GM19025 (cell line): Measurements from ENCODE around the gene ZNF248.
"Not testable (repeated sequence)": the region's sequence is repeated elsewhere in the genome, so short reads cannot be mapped to it uniquely, and the experiment has no call there.

Source experiments
- ATAC-seq: cut with Tn5 transposase; IDR thresholded peaks from one replicate; pipeline ENCODE4 v1.9.1; 2021; ENCODE audit warnings: mild to moderate bottlenecking, low read depth, moderate library complexity; ENCODE audit not compliant: unreplicated experiment

Gene ZNF248

DNA sequence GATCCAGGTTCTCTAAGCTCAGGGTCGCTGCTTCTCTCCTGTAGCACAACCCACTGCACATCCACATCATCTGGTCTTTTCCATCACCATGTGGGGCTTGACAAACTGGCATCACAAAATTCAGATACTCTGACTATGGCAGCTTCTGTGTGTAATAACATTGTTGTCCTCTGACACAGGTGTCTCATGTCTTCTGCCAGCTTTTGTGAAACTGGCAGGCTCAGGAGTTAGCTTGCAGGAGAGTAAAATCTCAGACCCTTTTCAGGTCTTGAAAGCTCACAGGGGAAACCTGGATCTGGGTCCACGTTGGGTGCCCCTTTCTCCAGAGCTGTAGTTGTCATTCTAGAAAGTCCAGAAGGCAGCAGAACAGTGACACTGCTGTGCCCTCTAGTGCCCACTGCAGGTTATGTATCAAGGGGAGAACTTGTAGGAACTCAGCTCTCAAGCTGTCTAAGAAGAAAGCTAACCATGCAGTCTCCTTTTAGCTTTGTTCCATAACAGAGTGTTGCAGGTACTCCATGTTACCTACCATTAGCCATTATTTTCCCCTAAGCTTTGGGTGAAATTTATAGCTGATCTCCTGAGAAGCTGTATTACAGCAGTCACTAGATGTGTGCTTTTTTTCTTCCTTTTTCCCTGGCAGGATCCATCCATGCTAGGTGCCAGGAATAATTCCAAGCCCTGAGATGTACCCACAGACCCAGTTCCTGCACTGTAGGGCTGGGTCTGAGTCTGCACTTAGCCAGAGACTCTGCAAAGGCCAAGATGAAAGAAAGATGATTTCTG is 102.7 kb downstream of the ZNF248 start:
- no peak for ATAC-seq

DNA sequence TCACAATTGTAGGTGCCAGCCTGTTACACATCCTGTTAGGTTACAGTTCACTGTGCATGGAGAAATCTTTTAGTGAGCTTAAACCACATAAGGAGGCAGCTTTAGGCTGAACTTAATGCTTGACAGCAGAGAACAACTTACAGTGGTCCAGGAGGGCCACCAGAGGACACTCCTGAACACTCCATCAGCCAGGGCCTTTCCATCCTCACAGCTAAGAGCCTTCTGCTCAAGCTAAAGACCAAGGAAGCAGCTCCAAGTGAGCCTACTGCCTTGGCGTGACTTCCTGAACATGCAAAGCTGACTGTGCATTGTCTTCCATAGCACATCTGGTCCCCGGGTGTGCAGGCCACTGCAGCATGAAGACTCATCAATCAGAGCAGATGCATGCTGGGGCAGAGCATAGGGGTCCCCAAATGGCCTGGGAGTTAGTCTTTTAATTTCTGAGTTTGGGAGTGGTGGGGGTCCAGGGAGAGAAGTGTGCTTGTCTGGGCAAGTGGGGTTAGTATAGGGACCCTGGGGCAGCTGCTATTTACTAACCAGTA is 105.0 kb downstream of the ZNF248 start:
- no peak for ATAC-seq

DNA sequence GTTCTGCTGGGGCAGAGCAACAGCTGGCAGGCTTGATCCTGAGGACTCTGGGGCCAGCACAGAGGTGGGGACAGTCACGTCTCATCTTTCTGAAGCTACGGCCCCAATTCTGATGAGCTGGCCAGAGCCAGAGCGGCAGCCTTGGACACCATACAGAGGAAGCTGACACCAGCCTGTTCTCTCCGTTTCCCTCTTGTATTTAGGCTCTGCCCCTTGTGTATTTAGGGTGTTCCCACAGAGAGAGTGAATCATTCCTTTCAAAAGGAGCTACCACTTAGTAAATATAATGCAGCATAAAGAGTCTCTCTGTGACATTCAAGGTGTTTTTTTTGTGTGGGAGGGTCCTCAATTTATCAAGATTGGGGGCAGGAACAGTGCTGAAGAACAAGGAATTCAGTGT is 109.2 kb downstream of the ZNF248 start:
- ATAC-seq, result no peak

DNA sequence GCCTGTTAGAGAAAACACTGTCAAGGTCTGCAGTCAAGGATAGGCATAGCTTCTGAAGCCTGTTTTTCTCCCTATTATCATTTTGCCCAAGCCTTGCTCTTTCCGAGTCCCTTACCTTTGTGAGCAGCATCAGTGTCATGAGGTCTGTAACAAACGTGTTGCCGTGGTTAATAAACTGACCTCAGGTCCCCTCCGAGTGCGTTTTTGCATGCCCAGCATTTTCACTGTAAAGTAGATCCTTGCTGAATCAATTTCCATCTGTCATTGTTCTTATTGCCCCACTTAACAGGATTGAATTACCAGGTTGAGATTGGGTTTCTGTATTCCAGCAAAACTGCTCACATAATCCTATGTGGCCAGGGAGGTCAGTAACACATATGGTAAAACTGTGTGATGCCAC is 110.3 kb downstream of the ZNF248 start:
- no peak for ATAC-seq

DNA sequence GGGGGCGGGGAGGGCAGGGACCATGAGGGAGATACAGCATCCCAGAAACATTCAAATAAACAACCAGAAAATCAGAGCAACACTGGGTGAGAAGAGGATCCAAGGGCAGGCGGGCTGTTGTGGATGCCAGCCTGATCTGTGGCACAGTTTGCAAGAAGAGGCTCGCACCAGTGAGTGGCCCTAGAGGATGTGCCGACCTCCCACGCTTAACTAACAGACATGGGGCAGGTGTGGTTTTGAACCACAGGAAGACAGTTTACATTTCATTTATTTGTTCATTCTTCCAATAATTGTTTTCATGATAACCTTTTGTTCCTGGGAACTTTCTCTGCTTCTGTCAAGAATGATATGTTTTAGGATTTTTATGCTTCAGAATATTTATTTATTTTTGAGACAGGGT is 115.6 kb downstream of the ZNF248 start:
- no peak for ATAC-seq

DNA sequence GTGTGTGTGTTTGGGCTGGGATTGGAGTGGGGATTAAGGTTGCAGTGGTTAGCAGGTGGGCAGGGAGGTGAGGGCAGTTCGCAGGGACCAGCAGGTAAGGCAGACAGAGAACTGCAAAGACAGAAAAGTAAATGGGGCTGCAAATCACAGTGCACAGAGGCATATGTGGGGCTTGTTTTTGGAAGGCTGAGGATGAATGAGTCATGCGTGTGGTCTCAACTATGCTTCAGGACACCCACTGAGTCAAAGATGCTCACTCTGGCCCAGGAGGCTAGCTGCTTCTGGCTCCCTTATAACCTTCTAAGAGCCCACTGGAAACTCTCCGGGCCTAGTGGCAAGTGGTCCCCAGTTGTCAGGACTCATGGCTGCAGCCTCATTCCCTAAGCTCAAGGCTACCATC is 118.2 kb downstream of the ZNF248 start:
- ATAC-seq, result no peak

DNA sequence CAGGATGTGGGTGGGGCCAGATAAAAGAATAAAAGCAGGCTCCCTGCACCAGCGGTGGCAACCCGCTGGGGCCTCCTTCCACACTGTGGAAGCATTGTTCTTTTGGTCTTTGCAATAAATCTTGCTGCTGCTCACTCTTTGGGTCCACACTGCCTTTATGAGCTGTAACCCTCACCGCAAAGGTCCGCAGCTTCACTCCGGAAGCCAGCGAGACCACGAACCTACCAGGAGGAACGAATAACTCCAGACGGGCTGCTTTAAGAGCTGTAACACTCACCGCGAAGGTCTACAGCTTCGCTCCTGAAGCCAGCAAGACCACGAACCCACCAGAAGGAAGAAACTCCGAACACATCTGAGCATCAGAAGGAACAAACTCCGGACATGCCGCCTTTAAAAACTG is 119.2 kb downstream of the ZNF248 start:
- ATAC-seq, result not testable (repeated sequence)

DNA sequence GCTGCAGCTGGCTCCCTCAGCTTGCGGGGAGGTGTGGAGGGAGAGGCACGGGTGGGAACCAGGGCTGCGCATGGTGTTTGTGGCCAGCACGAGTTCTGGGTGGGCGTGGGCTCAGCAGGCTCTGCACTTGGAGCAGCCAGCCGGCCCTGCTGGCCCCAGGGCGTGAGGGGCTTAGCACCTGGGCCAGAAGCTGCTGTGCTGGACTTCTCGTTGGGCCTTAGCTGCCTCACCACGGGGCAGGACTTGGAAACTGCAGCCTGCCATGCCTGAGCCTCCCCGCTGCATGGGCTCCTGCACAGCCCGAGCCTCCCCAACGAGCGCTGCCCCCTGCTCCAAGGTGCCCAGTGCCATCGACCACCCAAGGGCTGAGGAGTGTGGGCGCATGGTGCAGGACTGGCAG is 120.1 kb downstream of the ZNF248 start:
- no peak for ATAC-seq

DNA sequence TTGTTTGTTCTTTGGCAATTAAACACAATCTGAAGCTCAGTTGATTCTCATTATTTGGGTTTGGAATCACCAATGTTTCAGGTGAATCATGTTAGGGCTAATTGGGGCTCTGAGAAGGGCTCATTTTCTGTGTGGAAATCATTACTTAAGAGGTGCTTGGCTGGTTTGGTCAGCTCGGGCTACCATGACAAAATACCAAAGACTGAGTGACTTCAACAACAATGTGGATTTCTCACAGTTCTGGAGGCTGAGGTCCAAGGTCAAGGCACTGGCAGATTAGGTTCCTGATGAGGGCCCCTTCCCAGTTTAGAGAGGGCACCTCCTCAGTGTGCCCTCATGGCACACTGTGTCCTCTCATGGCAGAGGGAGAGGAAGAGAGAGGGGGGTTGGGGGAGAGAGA is 121.3 kb downstream of the ZNF248 start:
- ATAC-seq, result no peak

DNA sequence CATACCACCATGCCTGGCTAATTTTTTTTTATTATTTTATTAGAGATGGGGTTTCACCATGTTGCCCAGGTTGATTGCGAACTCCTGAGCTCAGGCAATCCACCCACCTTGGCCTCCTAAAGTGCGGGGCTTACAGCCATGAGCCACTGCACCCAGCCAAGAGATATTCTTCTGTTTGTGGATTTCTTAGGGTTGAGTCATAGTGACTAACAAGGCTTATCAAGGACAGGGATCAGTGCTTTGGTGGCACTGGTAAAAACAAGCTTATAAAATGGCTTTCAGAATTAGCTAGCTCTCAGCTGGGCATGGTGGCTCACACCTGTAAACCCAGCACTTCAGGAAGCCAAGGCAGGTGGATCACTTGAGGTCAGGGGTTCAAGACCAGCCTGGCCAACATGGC is 122.4 kb downstream of the ZNF248 start:
- no peak for ATAC-seq
